SU-DHL-6 (cell line): ENCODE data around the gene NRXN2.

Experiments used
- EZH2phosphoT487 ChIP-seq: fragments of 200-600 bp; sonication (generic), shearing (Covaris generic); conservative IDR thresholded peaks from 2 replicates; pipeline ENCODE4 v1.6.1; 2018; ENCODE audit warnings: mild to moderate bottlenecking, antibody characterized with exemption, low read length, moderate library complexity, mixed read lengths
- TF ChIP-seq, protein P1 (sequence below): fragments of 200-600 bp; sonication (generic); IDR thresholded peaks from one replicate; pipeline ENCODE4 v1.5.1; 2017; ENCODE audit warnings: antibody characterized with exemption, mild to moderate bottlenecking, low read length, moderate library complexity; ENCODE audit not compliant: insufficient read depth, poor library complexity, severe bottlenecking

DNA sequence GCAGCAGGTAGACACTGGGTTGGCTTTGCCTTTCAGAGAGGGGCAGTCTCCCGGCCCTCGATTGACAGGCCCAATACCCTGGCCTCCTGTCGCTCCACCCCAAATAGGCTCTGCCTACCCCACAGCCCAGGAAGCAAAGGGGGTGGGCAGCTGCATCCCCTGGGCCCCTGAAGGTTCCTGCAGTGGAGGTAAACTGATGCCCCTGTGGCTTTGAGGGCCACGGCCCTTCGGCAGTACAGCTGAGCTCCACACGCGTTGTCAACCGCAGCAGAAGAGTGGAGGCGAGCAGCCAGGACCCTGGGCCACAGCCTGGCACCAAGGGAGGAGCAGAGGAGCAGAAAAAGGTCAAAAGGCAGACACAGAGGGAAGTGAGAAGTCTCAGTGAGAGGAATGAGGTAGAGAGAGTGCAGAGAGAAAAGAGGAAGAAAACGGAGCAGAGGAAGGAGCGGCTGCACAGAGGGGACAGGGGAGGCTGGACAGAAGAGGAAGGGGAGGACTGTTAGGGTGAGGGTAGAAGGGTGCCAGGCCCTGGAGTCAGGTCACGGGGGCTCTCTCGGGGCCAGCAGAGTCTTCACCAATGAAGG, 67.9 kb downstream of the NRXN2 start:
- TF ChIP-seq, protein P1, sequence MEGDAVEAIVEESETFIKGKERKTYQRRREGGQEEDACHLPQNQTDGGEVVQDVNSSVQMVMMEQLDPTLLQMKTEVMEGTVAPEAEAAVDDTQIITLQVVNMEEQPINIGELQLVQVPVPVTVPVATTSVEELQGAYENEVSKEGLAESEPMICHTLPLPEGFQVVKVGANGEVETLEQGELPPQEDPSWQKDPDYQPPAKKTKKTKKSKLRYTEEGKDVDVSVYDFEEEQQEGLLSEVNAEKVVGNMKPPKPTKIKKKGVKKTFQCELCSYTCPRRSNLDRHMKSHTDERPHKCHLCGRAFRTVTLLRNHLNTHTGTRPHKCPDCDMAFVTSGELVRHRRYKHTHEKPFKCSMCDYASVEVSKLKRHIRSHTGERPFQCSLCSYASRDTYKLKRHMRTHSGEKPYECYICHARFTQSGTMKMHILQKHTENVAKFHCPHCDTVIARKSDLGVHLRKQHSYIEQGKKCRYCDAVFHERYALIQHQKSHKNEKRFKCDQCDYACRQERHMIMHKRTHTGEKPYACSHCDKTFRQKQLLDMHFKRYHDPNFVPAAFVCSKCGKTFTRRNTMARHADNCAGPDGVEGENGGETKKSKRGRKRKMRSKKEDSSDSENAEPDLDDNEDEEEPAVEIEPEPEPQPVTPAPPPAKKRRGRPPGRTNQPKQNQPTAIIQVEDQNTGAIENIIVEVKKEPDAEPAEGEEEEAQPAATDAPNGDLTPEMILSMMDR, result no peak
- TF ChIP-seq EZH2phosphoT487, result no peak
